Colonic mucosa (tissue), 4 donors: ENCODE results near the gene PSMB3. TPM values are rescaled to one million over a fixed set of nuclear protein-coding genes. Genes with fewer than 3 reads are reported as not detected.

Source experiments
- DNase-seq: peaks from one replicate; pipeline ENCODE4 v3.0.0-alpha.2; 2020
- H3K27ac ChIP-seq: fragments of 200-600 bp; one replicate; pipeline ENCODE4 v1.8.0; 2021
- H3K27me3 ChIP-seq: fragments of 200-600 bp; one replicate; pipeline ENCODE4 v1.8.0; 2021
- H3K36me3 ChIP-seq: fragments of 200-600 bp; one replicate; pipeline ENCODE4 v1.8.0; 2021
- H3K4me1 ChIP-seq: fragments of 200-600 bp; one replicate; pipeline ENCODE4 v1.8.0; 2021; ENCODE audit warnings: mild to moderate bottlenecking
- H3K4me3 ChIP-seq: fragments of 200-600 bp; one replicate; pipeline ENCODE4 v1.8.0; 2021
- H3K9ac ChIP-seq, 2 donors: one replicate each; pipeline ENCODE4 v1.7.0; 2013; ENCODE audit warnings: control low read depth in 2 of 2, low read depth in 2 of 2, low read length in 2 of 2
- H3K9me3 ChIP-seq: fragments of 200-600 bp; one replicate; pipeline ENCODE4 v1.8.0; 2021
- intact Hi-C: fragments of 100-400 bp; cut with DNase I; formaldehyde crosslinking; loops from one replicate; pipeline ENCODE4 v1.14.1; 2022
- total RNA-seq, 2 donors: library from RNA; stranded (reverse); fragmentation: NEBNext Ultra II Directional in 1 of 2; extraction: Animal tissue kit (Norgen Biotek cat#: 25700) in 1 of 2; gene quantifications; one replicate each; pipeline ENCODE4 v1.2.1, GENCODE V29; 2021
- TF ChIP-seq, protein P1 (sequence below): fragments of 200-600 bp; IDR thresholded peaks from one replicate; pipeline ENCODE4 v1.8.0; 2022; ENCODE audit warnings: antibody characterized with exemption, mild to moderate bottlenecking
- donor health status: healthy.
- donor health status: DM: no; HTN: no; CAD: no.
- donor health status: DM: no; HTN: no; CAD: no.

Gene PSMB3
- total RNA-seq, 2 donors from 2014 or later = 160 to 253 TPM

GRCh38 chr17:38748892-38749222 is 3.7 kb upstream of the PSMB3 start:
- H3K4me3 ChIP-seq = peak overlapping the region; percentile 80
- H3K27ac ChIP-seq = peak overlapping the region; percentile 86
- no peak for DNase-seq
- intact Hi-C loops = no loop called here
- H3K9me3 ChIP-seq = no peaks in the 10 kb centered on the region
- H3K9ac ChIP-seq = peak overlapping the region; percentile 67 to 93
- TF ChIP-seq, protein P1, sequence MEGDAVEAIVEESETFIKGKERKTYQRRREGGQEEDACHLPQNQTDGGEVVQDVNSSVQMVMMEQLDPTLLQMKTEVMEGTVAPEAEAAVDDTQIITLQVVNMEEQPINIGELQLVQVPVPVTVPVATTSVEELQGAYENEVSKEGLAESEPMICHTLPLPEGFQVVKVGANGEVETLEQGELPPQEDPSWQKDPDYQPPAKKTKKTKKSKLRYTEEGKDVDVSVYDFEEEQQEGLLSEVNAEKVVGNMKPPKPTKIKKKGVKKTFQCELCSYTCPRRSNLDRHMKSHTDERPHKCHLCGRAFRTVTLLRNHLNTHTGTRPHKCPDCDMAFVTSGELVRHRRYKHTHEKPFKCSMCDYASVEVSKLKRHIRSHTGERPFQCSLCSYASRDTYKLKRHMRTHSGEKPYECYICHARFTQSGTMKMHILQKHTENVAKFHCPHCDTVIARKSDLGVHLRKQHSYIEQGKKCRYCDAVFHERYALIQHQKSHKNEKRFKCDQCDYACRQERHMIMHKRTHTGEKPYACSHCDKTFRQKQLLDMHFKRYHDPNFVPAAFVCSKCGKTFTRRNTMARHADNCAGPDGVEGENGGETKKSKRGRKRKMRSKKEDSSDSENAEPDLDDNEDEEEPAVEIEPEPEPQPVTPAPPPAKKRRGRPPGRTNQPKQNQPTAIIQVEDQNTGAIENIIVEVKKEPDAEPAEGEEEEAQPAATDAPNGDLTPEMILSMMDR = no peak
- peaks cover 15% of the 10 kb centered on the region for H3K4me1 ChIP-seq
- H3K36me3 ChIP-seq = no peaks in the 10 kb centered on the region
- H3K27me3 ChIP-seq = no peaks in the 10 kb centered on the region

- H3K4me3 ChIP-seq = peak overlapping the region; percentile 80
- no peaks in the 10 kb centered on the region for H3K36me3 ChIP-seq
- H3K4me1 ChIP-seq = peaks cover 15% of the 10 kb centered on the region
- TF ChIP-seq, protein P1 = no peak
- H3K27ac ChIP-seq = peak overlapping the region; percentile 86
- H3K27me3 ChIP-seq = no peaks in the 10 kb centered on the region
- DNase-seq = peak; percentile 93
- peak overlapping the region; percentile 67 to 93 for H3K9ac ChIP-seq
- intact Hi-C loops = no loop called here
- H3K9me3 ChIP-seq = no peaks in the 10 kb centered on the region
These were observed 3.1 kb upstream of the PSMB3 start for GRCh38 chr17:38749223-38750043.

DNA sequence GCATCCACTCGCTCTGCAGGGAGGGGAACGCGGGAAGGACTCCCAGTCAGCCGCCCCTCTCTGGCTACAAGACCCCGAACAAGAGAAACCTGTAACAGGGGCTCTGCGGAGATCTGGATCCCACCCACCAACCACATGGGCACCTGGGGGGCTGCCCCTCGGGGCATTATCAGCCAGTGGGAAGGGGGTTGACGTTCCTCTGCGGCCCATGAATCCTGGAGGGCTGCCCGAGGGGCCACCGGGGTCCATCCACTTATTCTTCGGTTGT is 2.6 kb upstream of the PSMB3 start:
- H3K27me3 ChIP-seq = no peaks in the 10 kb centered on the region

GRCh38 chr17:38750312-38751121 is 2.0 kb upstream of the PSMB3 start:
- peak; percentile 63 for DNase-seq
- H3K27ac ChIP-seq = peak overlapping the region; percentile 86
- H3K9ac ChIP-seq = peak overlapping the region; percentile 67 to 93
- intact Hi-C loops = no loop called here
- H3K9me3 ChIP-seq = no peaks in the 10 kb centered on the region
- peaks cover 15% of the 10 kb centered on the region for H3K4me1 ChIP-seq
- H3K4me3 ChIP-seq = peak overlapping the region; percentile 80
- no peaks in the 10 kb centered on the region for H3K27me3 ChIP-seq
- TF ChIP-seq, protein P1 = no peak
- no peaks in the 10 kb centered on the region for H3K36me3 ChIP-seq

More for the DNA sequence above, 2.6 kb upstream of the PSMB3 start:
- Histone ChIP-seq H3K27ac (peak overlapping the region; percentile 86), H3K9ac (peak overlapping the region; percentile 67 to 93), H3K4me1 (peaks cover 15% of the 10 kb centered on the region), H3K36me3 (no peaks in the 10 kb centered on the region), H3K4me3 (peak overlapping the region; percentile 80), H3K9me3 (no peaks in the 10 kb centered on the region)
- no peak for DNase-seq
- intact Hi-C loops = no loop called here
- TF ChIP-seq, protein P1 = no peak

DNA sequence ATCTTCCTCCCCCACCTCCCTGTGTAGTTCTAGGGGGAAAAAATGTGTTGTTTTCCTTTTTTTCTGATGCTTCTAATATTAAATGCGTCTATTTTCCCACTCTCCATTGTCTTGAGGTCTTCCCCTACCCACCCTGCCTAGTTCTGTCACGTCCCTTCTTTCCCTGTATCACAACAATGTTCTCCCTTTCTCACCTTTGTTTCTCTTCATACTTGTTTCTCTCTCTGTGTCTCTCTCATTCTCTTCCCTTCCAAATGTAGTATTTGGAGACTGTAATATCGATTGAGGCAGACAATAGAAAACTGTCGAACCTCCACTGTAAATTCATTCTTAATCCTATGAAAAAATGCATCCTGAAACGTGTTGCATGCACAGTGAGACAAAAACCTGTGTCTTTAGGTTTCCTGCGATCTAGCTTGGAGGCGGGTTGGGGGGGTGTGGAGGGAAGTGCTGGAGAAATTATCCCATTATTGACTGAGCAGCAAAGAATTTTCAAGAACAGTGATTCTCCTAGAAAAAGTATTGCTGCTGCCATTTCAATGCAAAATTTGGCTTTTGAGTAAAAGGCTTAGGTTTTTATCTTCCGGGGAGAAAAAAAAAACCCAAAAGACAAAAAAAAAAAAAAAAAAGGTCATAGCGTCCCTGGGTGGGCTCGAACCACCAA is 1.3 kb upstream of the PSMB3 start:
- Histone ChIP-seq H3K4me1 (peaks cover 15% of the 10 kb centered on the region), H3K27ac (peak overlapping the region; percentile 86), H3K27me3 (no peaks in the 10 kb centered on the region), H3K9ac (peak overlapping the region in 1 of 2 donors; percentile 93), H3K36me3 (peaks cover 6% of the 10 kb centered on the region), H3K4me3 (peak overlapping the region; percentile 80), H3K9me3 (no peaks in the 10 kb centered on the region)
- peak; percentile 55 for DNase-seq
- TF ChIP-seq, protein P1 = no peak
- intact Hi-C loops = no loop called here
